SK-N-SH (cell line): ENCODE results near the gene PHC3. TPM values are rescaled to one million over a fixed set of nuclear protein-coding genes. Genes with fewer than 3 reads are reported as not detected.

Experiments
- CTCF ChIA-PET: fragments of 300-600, 350-600 bp; formaldehyde crosslinking; extraction: SDS; loops from one replicate; lab custom pipeline; 2021; lab: Yijun Ruan, JAX
- POLR2A ChIA-PET: fragments of 350-600 bp; sonication (Branson Sonifier 250); formaldehyde crosslinking; extraction: SDS; loops from one replicate; lab custom pipeline; 2020; ENCODE audit warnings: antibody characterized with exemption, inconsistent platforms; lab: Yijun Ruan, JAX
- DNase-seq: peaks from one replicate; pipeline ENCODE4 v3.0.0; 2012
- H2AFZ ChIP-seq: fragments of 200-600 bp; sonication (generic); 2 replicates; pipeline ENCODE4 v1.8.1; 2016; ENCODE audit warnings: antibody characterized with exemption, mild to moderate bottlenecking, low read depth
- H3F3A ChIP-seq: fragments of 200-600 bp; sonication (generic); replicated peaks from 2 replicates; pipeline ENCODE3; 2016; ENCODE audit warnings: antibody characterized with exemption, mild to moderate bottlenecking; ENCODE audit not compliant: insufficient read depth
- H3K27ac ChIP-seq, 2 experiments: fragments of 200-500 bp in 1 of 2; fragments of 200-600 bp in 1 of 2; sonication (Bioruptor generic) in 1 of 2; sonication (generic), shearing (Covaris generic) in 1 of 2; 2 replicates each; pipeline versions ENCODE4 v1.5.1 to v1.6.1; 2014 to 2016; ENCODE audit warnings: low read depth in 2 of 2, inconsistent platforms in 1 of 2, low read length in 1 of 2, mild to moderate bottlenecking in 1 of 2, mixed read lengths in 1 of 2
- H3K27me3 ChIP-seq: fragments of 200-600 bp; sonication (generic), shearing (Covaris generic); 2 replicates; pipeline ENCODE4 v1.6.1; 2016; ENCODE audit warnings: mixed run types; ENCODE audit not compliant: insufficient read depth
- H3K36me3 ChIP-seq, 2 experiments: fragments of 200-500 bp in 1 of 2; fragments of 200-600 bp in 1 of 2; sonication (Bioruptor generic) in 1 of 2; sonication (generic) in 1 of 2; replicated peaks in 1 of 2; 2 replicates each; pipeline versions ENCODE3 to v1.5.1; 2014 to 2016; ENCODE audit warnings: low read length in 1 of 2, mild to moderate bottlenecking in 1 of 2; ENCODE audit not compliant: insufficient read depth in 2 of 2, control insufficient read depth in 1 of 2
- H3K4me1 ChIP-seq, 2 experiments: fragments of 200-500 bp in 1 of 2; fragments of 200-600 bp in 1 of 2; sonication (Bioruptor generic) in 1 of 2; sonication (generic), shearing (Covaris generic) in 1 of 2; 2 replicates each; pipeline versions ENCODE4 v1.5.1 to v1.6.1; 2014 to 2016; ENCODE audit warnings: low read depth in 1 of 2, low read length in 1 of 2, mixed run types in 1 of 2; ENCODE audit not compliant: insufficient read depth in 2 of 2, control insufficient read depth in 1 of 2
- H3K4me2 ChIP-seq: fragments of 200-600 bp; sonication (generic), shearing (Covaris generic); 2 replicates; pipeline ENCODE4 v1.6.1; 2017; ENCODE audit warnings: mixed run types
- H3K4me3 ChIP-seq, 2 experiments: fragments of 200-500 bp in 1 of 2; fragments of 200-600 bp in 1 of 2; sonication (Bioruptor generic) in 1 of 2; sonication (generic), shearing (Covaris generic) in 1 of 2; 2 replicates each; pipeline versions ENCODE4 v1.5.1 to v1.8.1; 2014 to 2016; ENCODE audit warnings: low read depth in 2 of 2, inconsistent platforms in 1 of 2, low read length in 1 of 2, mild to moderate bottlenecking in 1 of 2, mixed read lengths in 1 of 2, moderate library complexity in 1 of 2
- H3K79me2 ChIP-seq: fragments of 200-600 bp; sonication (generic); 2 replicates; pipeline ENCODE4 v1.8.1; 2017; ENCODE audit warnings: mild to moderate bottlenecking; ENCODE audit not compliant: insufficient read depth
- H3K9ac ChIP-seq: fragments of 200-600 bp; sonication (generic); 2 replicates; pipeline ENCODE4 v1.6.1; 2017; ENCODE audit warnings: mixed run types
- H3K9me2 ChIP-seq: fragments of 200-600 bp; sonication (generic); 2 replicates; pipeline ENCODE4 v1.6.1; 2017; ENCODE audit warnings: mixed run types
- H3K9me3 ChIP-seq: fragments of 200-600 bp; sonication (generic); 2 replicates; pipeline ENCODE4 v1.6.1; 2017; ENCODE audit warnings: mixed run types, mild to moderate bottlenecking, moderate library complexity
- H4K20me1 ChIP-seq: fragments of 200-600 bp; sonication (generic); 2 replicates; pipeline ENCODE4 v1.6.1; 2017; ENCODE audit warnings: mild to moderate bottlenecking, mixed run types; ENCODE audit not compliant: insufficient read depth
- CHD2 ChIP-seq: fragments of 150-350 bp; IDR thresholded peaks from 2 replicates; pipeline ENCODE4 v1.6.1; 2018; ENCODE audit warnings: low read length; ENCODE audit not compliant: partially characterized antibody
- ELF1 ChIP-seq: IDR thresholded peaks from 2 replicates; pipeline ENCODE4 v1.4.0; 2012
- FOXJ3 ChIP-seq: sonication (generic); formaldehyde crosslinking; IDR thresholded peaks from 2 replicates; pipeline ENCODE4 v1.5.1; 2020; ENCODE audit warnings: mild to moderate bottlenecking, missing genetic modification reagents
- FOXM1 ChIP-seq: IDR thresholded peaks from 2 replicates; pipeline ENCODE4 v1.4.0; 2012; ENCODE audit warnings: low read depth, mild to moderate bottlenecking
- MEF2A ChIP-seq: IDR thresholded peaks from 2 replicates; pipeline ENCODE4 v1.4.0; 2012; ENCODE audit warnings: low read depth, borderline replicate concordance
- MXI1 ChIP-seq: IDR thresholded peaks from 2 replicates; pipeline ENCODE4 v1.6.1; 2012; ENCODE audit warnings: mild to moderate bottlenecking, low read depth, low read length, improper control_type of control experiment
- NFIC ChIP-seq: IDR thresholded peaks from 2 replicates; pipeline ENCODE4 v1.4.0; 2012; ENCODE audit warnings: borderline replicate concordance
- RAD21 ChIP-seq: IDR thresholded peaks from 2 replicates; pipeline ENCODE4 v1.6.1; 2012; ENCODE audit warnings: mild to moderate bottlenecking, low read length
- RCOR1 ChIP-seq: fragments of 150-350 bp; IDR thresholded peaks from 2 replicates; pipeline ENCODE4 v1.6.1; 2017; ENCODE audit warnings: antibody characterized with exemption, low read length
- SIN3A ChIP-seq: IDR thresholded peaks from 2 replicates; pipeline ENCODE4 v1.6.1; 2012; ENCODE audit warnings: low read depth, mild to moderate bottlenecking, low read length, moderate library complexity, borderline replicate concordance
- TCF12 ChIP-seq: IDR thresholded peaks from 2 replicates; pipeline ENCODE4 v1.4.0; 2012
- ZBTB33 ChIP-seq: IDR thresholded peaks from 2 replicates; pipeline ENCODE4 v1.4.0; 2012; ENCODE audit warnings: low read depth, borderline replicate concordance
- WGBS: methylation state at CpG from one replicate; pipeline ENCODE4 v1.1.6; 2017; ENCODE audit warnings: low lambda C conversion rate; 5-methylcytosine and 5-hydroxymethylcytosine counted together
- polyA plus RNA-seq, 3 experiments: library from polyadenylated mRNA; depleted of rRNA; stranded (reverse); fragments of >200 nt; gene quantifications; 2 replicates each; pipeline ENCODE4 v1.2.3, GENCODE V29; 2012
- TF ChIP-seq, protein P1 (sequence below): IDR thresholded peaks from 2 replicates; pipeline ENCODE4 v1.4.0; 2012; ENCODE audit warnings: low read depth

Gene PHC3
- polyA plus RNA-seq, 1 of the 3 experiments (the other 2 are of a cell fraction), result 9.2 TPM

DNA sequence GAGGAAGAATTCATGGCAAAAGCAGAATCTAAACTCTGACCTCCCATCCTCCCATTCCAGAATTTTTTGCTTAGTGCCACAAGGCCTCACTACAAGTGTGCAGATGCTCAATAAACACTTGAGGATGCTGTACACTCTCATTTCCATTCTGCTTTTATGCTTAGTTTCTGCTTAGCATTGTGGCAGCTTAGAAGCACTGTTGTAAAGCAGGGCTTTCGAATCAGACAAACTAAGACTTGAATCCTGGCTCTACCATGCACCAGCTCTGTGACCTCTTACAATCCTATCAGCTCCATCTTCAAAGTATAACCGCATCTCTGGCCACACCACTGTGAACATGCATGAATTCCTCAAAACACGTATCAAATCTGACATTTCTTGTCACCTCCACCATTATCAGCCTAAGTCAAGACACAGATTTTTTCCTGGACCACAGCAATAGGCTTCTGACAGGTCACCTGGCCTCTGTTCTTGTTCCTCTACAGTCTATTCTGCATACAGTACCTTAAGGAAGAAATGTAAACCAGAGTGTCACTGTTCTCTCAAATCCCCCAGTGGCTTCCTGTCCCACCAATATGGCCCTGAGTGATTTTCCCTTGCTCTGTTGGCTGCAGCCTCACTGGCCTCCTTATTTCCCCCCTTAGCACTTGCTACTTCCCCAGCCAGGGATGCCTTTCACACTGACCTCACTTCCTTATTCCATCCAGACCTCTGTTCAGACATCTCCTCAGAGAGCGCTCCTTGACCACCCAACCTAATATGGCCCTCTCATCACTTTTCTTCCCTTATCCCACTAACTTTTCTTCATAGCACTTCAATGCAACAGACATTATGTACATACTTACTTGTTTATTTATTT is 8.1 kb upstream of the PHC3 start:
- H2AFZ ChIP-seq, result peak overlapping the region; percentile 47; the same call in 1 of the 2 replicates
- peak overlapping the region in 1 of 2 experiments; percentile 22; a peak in 1 of 4 replicates for H3K4me3 ChIP-seq
- peak overlapping the region; percentile 47 for H3K4me2 ChIP-seq
- ChIA-PET POLR2A (no interaction called here), CTCF (interaction anchor here (0.9 to 1.7 kb wide), 6 partner anchors 8 to 659 kb away, joined by 3 to 9 read pairs (median 4); partner anchors contain the start of gene PHC3)
- H3K4me1 ChIP-seq, result no peaks in the 10 kb centered on the region
- WGBS, result 89% methylated on average over 4 of the region's 4 CpGs
- no peaks in the 10 kb centered on the region for H3K9me3 ChIP-seq
- no peaks in the 10 kb centered on the region for H3F3A ChIP-seq
- H3K9ac ChIP-seq, result no peak overlapping the region
- no peaks in the 10 kb centered on the region for H3K36me3 ChIP-seq
- DNase-seq, result no peak
- no peaks in the 10 kb centered on the region for H3K27me3 ChIP-seq
- H3K9me2 ChIP-seq, result no peaks in the 10 kb centered on the region
- no peak overlapping the region for H3K27ac ChIP-seq
- no peaks in the 10 kb centered on the region for H3K79me2 ChIP-seq
- no peaks in the 10 kb centered on the region for H4K20me1 ChIP-seq
- TF ChIP-seq ZBTB33 (no peak), MXI1 (no peak), ELF1 (no peak), RAD21 (no peak), NFIC (no peak), SIN3A (no peak), CHD2 (no peak), TCF12 (no peak), RCOR1 (no peak)
- TF ChIP-seq, protein P1, sequence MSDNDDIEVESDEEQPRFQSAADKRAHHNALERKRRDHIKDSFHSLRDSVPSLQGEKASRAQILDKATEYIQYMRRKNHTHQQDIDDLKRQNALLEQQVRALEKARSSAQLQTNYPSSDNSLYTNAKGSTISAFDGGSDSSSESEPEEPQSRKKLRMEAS, result no peak

- no peak for DNase-seq
- ChIA-PET POLR2A (interaction anchor here (0.6 kb wide), 1 partner anchor 662 kb away, joined by 3 read pairs; no protein-coding TSS in a partner anchor), CTCF (interaction anchor here (1.1 kb wide), 1 partner anchor 176 kb away, joined by 3 read pairs; no protein-coding TSS in a partner anchor)
- peaks cover 3% of the 10 kb centered on the region; the same call in 1 of the 2 replicates for H4K20me1 ChIP-seq
- H3F3A ChIP-seq, result no peaks in the 10 kb centered on the region
- H3K9ac ChIP-seq, result peak overlapping the region; percentile 89
- H3K4me1 ChIP-seq, result peaks cover 5 to 6% of the 10 kb centered on the region in 2 experiments; a peak in 3 of 4 replicates
- peaks cover 17 to 25% of the 10 kb centered on the region in 2 experiments for H3K36me3 ChIP-seq
- H3K9me3 ChIP-seq, result no peaks in the 10 kb centered on the region
- TF ChIP-seq MEF2A, result no peak
- TF ChIP-seq FOXJ3, result no peak
- 0 out of 2 replicates have a peak, but pooled peaks have one; percentile 26 for TF ChIP-seq SIN3A
- TF ChIP-seq FOXM1, result no peak
- H2AFZ ChIP-seq, result peak overlapping the region; percentile 87
- H3K79me2 ChIP-seq, result peaks cover 61% of the 10 kb centered on the region
- H3K9me2 ChIP-seq, result no peaks in the 10 kb centered on the region
- H3K27ac ChIP-seq, result peak overlapping the region; percentile 78 to 85
- H3K4me3 ChIP-seq, result peak overlapping the region; percentile 85 to 94
- no peaks in the 10 kb centered on the region for H3K27me3 ChIP-seq
- 17% methylated on average over 16 of the region's 16 CpGs for WGBS
- peak overlapping the region; percentile 87 for H3K4me2 ChIP-seq
Observed at GRCh38 chr3:170180079-170180907, 1.2 kb downstream of the PHC3 start.
